GM23248 (cell line): ENCODE measurements around the gene FSTL4. TPM values are rescaled to one million over a fixed set of nuclear protein-coding genes. Genes with fewer than 3 reads are reported as not detected.

ENCODE experiments used
- DNase-seq: peaks from one replicate; pipeline ENCODE4 v3.0.0-alpha.2; 2015
- H2AFZ ChIP-seq: fragments of 200-600 bp; sonication (generic); 2 replicates; pipeline ENCODE4 v1.6.1; 2016; ENCODE audit warnings: antibody characterized with exemption
- H3F3A ChIP-seq: fragments of 200-600 bp; sonication (generic); 2 replicates; pipeline ENCODE4 v1.6.1; 2016; ENCODE audit warnings: mild to moderate bottlenecking, antibody characterized with exemption, mixed run types; ENCODE audit not compliant: insufficient read depth
- H3K27ac ChIP-seq: fragments of 200-600 bp; sonication (generic); 2 replicates; pipeline ENCODE4 v1.5.1; 2016; ENCODE audit warnings: mild to moderate bottlenecking
- H3K27me3 ChIP-seq: fragments of 200-600 bp; sonication (generic); replicated peaks from 2 replicates; pipeline ENCODE4 v1.6.1; 2016; ENCODE audit warnings: mild to moderate bottlenecking; ENCODE audit not compliant: insufficient read depth
- H3K36me3 ChIP-seq: fragments of 200-600 bp; sonication (generic); 2 replicates; pipeline ENCODE4 v1.6.1; 2016; ENCODE audit warnings: low read depth, mild to moderate bottlenecking
- H3K4me1 ChIP-seq: fragments of 200-600 bp; sonication (generic); 2 replicates; pipeline ENCODE4 v1.6.1; 2016; ENCODE audit warnings: mild to moderate bottlenecking; ENCODE audit not compliant: insufficient read depth
- H3K4me2 ChIP-seq: fragments of 200-600 bp; sonication (generic); one replicate; pipeline ENCODE4 v1.6.1; 2016; ENCODE audit warnings: mild to moderate bottlenecking; ENCODE audit not compliant: unreplicated experiment
- H3K4me3 ChIP-seq: fragments of 200-600 bp; sonication (generic); 2 replicates; pipeline ENCODE4 v1.5.1; 2016; ENCODE audit warnings: mild to moderate bottlenecking
- H3K79me2 ChIP-seq: fragments of 200-600 bp; sonication (generic); 2 replicates; pipeline ENCODE4 v1.6.1; 2016; ENCODE audit warnings: mild to moderate bottlenecking; ENCODE audit not compliant: insufficient read depth
- H3K9ac ChIP-seq: fragments of 200-600 bp; sonication (generic); 2 replicates; pipeline ENCODE4 v1.6.1; 2016; ENCODE audit warnings: mild to moderate bottlenecking
- H3K9me2 ChIP-seq: fragments of 200-600 bp; sonication (generic); 2 replicates; pipeline ENCODE4 v1.6.1; 2016; ENCODE audit warnings: mixed run types, mild to moderate bottlenecking, moderate library complexity; ENCODE audit not compliant: insufficient read depth
- H3K9me3 ChIP-seq: fragments of 200-600 bp; sonication (generic); one replicate; pipeline ENCODE4 v1.6.1; 2017; ENCODE audit warnings: low read depth
- H4K20me1 ChIP-seq: fragments of 200-600 bp; sonication (generic); 2 replicates; pipeline ENCODE4 v1.6.0; 2016; ENCODE audit not compliant: insufficient read depth
- EZH2 ChIP-seq: fragments of 200-600 bp; sonication (generic); IDR thresholded peaks from 2 replicates; pipeline ENCODE4 v1.6.1; 2018; ENCODE audit warnings: antibody characterized with exemption, mild to moderate bottlenecking; ENCODE audit not compliant: insufficient read depth, poor library complexity, severe bottlenecking
- EZH2phosphoT487 ChIP-seq: fragments of 200-600 bp; sonication (generic); IDR thresholded peaks from 2 replicates; pipeline ENCODE4 v1.6.1; 2018; ENCODE audit warnings: antibody characterized with exemption, moderate library complexity, mild to moderate bottlenecking, low read depth; ENCODE audit not compliant: insufficient read depth
- WGBS, 2 experiments: methylation state at CpG; one replicate each; pipeline ENCODE4 v1.1.6; 2015 to 2017; ENCODE audit warnings: low lambda C conversion rate in 2 of 2, low coverage in 1 of 2; ENCODE audit errors: missing lambda C conversion rate in 2 of 2; 5-methylcytosine and 5-hydroxymethylcytosine counted together
- in situ Hi-C: fragments of 300-500 bp; cut with MboI; formaldehyde crosslinking; loops from 2 replicates; pipeline ENCODE4 v1.15.0; 2020
- polyA plus RNA-seq: library from polyadenylated mRNA; unstranded; fragments of >200 nt; fragmentation: Nextera tagmentation; extraction: Ambion mirVana; gene quantifications from 2 replicates; pipeline ENCODE4 v1.2.1, GENCODE V29; 2016
- total RNA-seq: library from RNA; depleted of rRNA; stranded (reverse); fragments of >200 nt; shearing (Covaris generic); gene quantifications from 2 replicates; pipeline ENCODE4 v1.2.3, GENCODE V29; 2014

Gene FSTL4
- total and polyA plus RNA-seq, 2 experiments from 2014 or later = not detected

DNA sequence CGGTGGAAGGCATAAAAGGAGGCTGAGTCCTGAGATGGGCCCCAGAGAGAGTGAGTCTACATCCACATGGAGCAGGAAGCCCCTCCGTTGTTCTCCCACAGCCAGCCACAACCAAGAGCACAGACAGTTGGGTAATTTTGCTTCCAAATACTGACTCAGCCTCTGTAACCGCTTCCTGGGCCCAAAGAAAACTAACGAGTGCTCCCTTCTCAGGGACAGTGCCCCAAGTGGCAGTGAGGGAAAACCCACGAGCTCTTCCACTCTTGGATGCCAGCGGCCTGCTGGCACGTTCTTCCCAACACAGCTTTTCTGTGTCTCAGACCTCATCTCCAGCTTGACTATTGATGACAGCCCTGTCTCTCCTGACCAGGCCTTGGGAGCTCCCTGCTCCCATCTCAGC lies 207.6 kb downstream of the FSTL4 start:
- no peak overlapping the region for H3K4me3 ChIP-seq
- no peak overlapping the region for H3K4me2 ChIP-seq
- no peaks in the 10 kb centered on the region for H3K4me1 ChIP-seq
- no peaks in the 10 kb centered on the region for H3K27me3 ChIP-seq
- H3K36me3 ChIP-seq = no peaks in the 10 kb centered on the region
- H3K9me2 ChIP-seq = no peaks in the 10 kb centered on the region
- no peaks in the 10 kb centered on the region for H3F3A ChIP-seq
- no peak overlapping the region for H3K27ac ChIP-seq
- no peaks in the 10 kb centered on the region for H3K9me3 ChIP-seq
- TF ChIP-seq EZH2 (no peak), EZH2phosphoT487 (no peak)
- DNase-seq = peak; percentile 17
- no peak overlapping the region for H3K9ac ChIP-seq
- in situ Hi-C loops = no loop called here
- no peaks in the 10 kb centered on the region for H3K79me2 ChIP-seq
- H2AFZ ChIP-seq = no peak overlapping the region
- H4K20me1 ChIP-seq = no peaks in the 10 kb centered on the region
- 65 to 67% methylated on average over 7 of the region's 7 CpGs for WGBS, 2 experiments

DNA sequence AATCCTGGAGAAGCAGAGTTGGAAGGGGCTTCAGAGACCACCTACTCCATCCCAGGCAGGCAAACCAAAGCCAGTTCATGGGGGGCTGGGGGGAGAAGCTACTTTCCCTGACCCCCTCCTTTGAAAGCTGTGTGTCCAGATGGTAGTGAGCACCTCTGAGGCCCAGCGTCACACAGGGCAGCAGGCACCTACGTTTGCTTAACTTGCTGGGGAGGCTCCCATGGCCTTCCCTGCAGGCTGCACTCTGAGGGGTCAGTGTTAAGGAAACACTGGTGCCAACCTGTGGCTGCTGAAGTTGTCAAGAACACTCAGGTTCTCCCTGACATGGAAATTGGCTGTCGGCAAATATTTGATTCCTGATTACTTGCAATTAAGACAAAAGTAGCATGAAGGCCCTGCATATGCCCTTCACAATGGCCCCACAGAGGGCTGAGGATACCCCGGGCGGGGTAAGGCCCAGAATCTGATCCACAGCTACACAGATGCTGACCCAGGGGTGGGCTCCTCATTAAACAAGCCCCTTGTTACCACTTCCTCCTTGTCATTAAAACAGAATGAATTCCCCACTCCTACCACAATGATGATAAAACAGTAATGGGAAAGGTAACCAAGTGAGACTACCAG lies 208.5 kb downstream of the FSTL4 start:
- Histone ChIP-seq H3K27ac (no peak overlapping the region), H3K79me2 (no peaks in the 10 kb centered on the region), H3K4me2 (no peak overlapping the region), H3K4me3 (no peak overlapping the region), H3K9ac (no peak overlapping the region), H4K20me1 (no peaks in the 10 kb centered on the region), H3K9me3 (no peaks in the 10 kb centered on the region), H3K9me2 (no peaks in the 10 kb centered on the region), H3K4me1 (no peaks in the 10 kb centered on the region), H2AFZ (no peak overlapping the region), H3F3A (no peaks in the 10 kb centered on the region), H3K36me3 (no peaks in the 10 kb centered on the region), H3K27me3 (no peaks in the 10 kb centered on the region)
- WGBS, 2 experiments = 64 to 66% methylated on average over 5 of the region's 5 CpGs
- DNase-seq = no peak
- in situ Hi-C loops = no loop called here
- TF ChIP-seq EZH2 (no peak), EZH2phosphoT487 (no peak)

- Histone ChIP-seq H3K79me2 (no peaks in the 10 kb centered on the region), H3K9ac (no peak overlapping the region), H3K27me3 (no peaks in the 10 kb centered on the region), H3K4me2 (no peak overlapping the region), H4K20me1 (no peaks in the 10 kb centered on the region), H3K9me3 (no peaks in the 10 kb centered on the region), H3K4me3 (no peak overlapping the region), H3K4me1 (no peaks in the 10 kb centered on the region), H3K36me3 (no peaks in the 10 kb centered on the region), H3F3A (no peaks in the 10 kb centered on the region), H3K27ac (no peak overlapping the region), H2AFZ (no peak overlapping the region), H3K9me2 (no peaks in the 10 kb centered on the region)
- 64 to 72% methylated on average over 12 of the region's 12 CpGs for WGBS, 2 experiments
- no peak for DNase-seq
- in situ Hi-C loops = no loop called here
- no peak for TF ChIP-seq EZH2phosphoT487
- no peak for TF ChIP-seq EZH2
These were observed 209.6 kb downstream of the FSTL4 start for GRCh38 chr5:133402775-133403174.

DNA sequence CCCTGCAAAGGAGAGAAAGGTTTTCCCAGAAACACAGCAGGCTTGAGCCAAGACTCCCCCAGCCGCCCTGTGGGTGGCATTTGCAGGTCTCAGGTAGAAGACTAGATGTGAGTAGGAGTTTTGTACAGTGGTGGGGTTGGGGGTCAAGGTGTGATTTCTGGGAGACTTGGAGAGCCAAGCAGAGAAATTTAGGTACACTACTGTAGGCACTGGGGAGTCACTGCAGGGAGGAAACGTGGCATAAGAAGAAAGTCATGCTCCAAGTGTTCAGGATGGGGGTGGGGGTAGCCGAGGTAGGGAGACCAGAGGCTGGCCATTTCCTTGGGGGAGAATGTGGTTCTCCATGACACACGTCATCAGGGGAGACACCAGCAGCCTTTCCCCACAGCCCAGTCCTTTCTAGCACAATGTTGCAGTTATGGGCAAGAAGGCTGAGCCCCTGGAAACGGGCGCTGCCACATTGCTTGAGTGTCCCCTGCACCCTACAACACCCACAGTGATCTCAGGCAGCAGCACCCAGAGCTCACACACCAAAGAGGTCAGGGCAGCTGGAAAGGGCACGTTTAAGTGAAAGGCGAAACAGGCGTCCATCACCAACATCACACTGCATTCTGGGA lies 210.5 kb downstream of the FSTL4 start:
- Histone ChIP-seq H3K36me3 (no peaks in the 10 kb centered on the region), H3K9me3 (no peaks in the 10 kb centered on the region), H3K4me1 (no peaks in the 10 kb centered on the region), H3K4me2 (no peak overlapping the region), H3K27ac (no peak overlapping the region), H2AFZ (no peak overlapping the region), H3K9ac (no peak overlapping the region), H4K20me1 (no peaks in the 10 kb centered on the region), H3K27me3 (no peaks in the 10 kb centered on the region), H3K9me2 (no peaks in the 10 kb centered on the region), H3F3A (no peaks in the 10 kb centered on the region), H3K4me3 (no peak overlapping the region), H3K79me2 (no peaks in the 10 kb centered on the region)
- in situ Hi-C loops = no loop called here
- no peak for DNase-seq
- no peak for TF ChIP-seq EZH2
- no peak for TF ChIP-seq EZH2phosphoT487
- whole genome bisulfite sequencing, 2 experiments = 43 to 50% methylated on average over 9 of the region's 9 CpGs
